Caco-2 (cell line): ENCODE measurements around the gene MACROD2. TPM values are rescaled to one million over a fixed set of nuclear protein-coding genes. Genes with fewer than 3 reads are reported as not detected.

ENCODE experiments used
- BruUV-seq: library from RNA; stranded (reverse); fragments of 400-500 nt; replicated peaks from 2 replicates; lab custom pipeline; 2021; lab: Mats Ljungman, UMichigan
- CTCF ChIA-PET: fragments of 300-600 bp; sonication (Branson Sonifier 250); formaldehyde crosslinking; loops from one replicate; lab custom pipeline; 2022; ENCODE audit warnings: antibody characterized with exemption; lab: Charles Lee
- POLR2A ChIA-PET: fragments of 300-600 bp; sonication (Branson Sonifier 250); formaldehyde crosslinking; loops from one replicate; lab custom pipeline; 2022; ENCODE audit warnings: antibody characterized with exemption; lab: Charles Lee
- DNase-seq, 2 experiments: peaks; one replicate each; pipeline versions ENCODE4 v3.0.0 to v3.0.0-alpha.2; 2020 to 2022
- H3K27me3 ChIP-seq: replicated peaks from 2 replicates; pipeline ENCODE4 v1.6.0; 2011; ENCODE audit warnings: low read length; ENCODE audit not compliant: control insufficient read depth, insufficient read depth
- H3K36me3 ChIP-seq: 2 replicates; pipeline ENCODE4 v1.5.1; 2011; ENCODE audit warnings: low read length; ENCODE audit not compliant: control insufficient read depth, insufficient read depth
- H3K4me1 ChIP-seq: fragments of 250-450 bp; sonication (Bioruptor Pico); 2 replicates; pipeline ENCODE4 v1.5.1; 2020; ENCODE audit warnings: mild to moderate bottlenecking
- H3K4me3 ChIP-seq: 2 replicates; pipeline ENCODE4 v1.5.1; 2011; ENCODE audit warnings: low read depth, mild to moderate bottlenecking, control low read depth, low read length
- H3K9me3 ChIP-seq: fragments of 250-450 bp; sonication (Bioruptor Pico); 2 replicates; pipeline ENCODE4 v1.5.1; 2020; ENCODE audit warnings: mild to moderate bottlenecking, moderate library complexity
- H3K27ac Mint-ChIP-seq: one replicate; pipeline ENCODE4 v1.8.0; 2022; ENCODE audit warnings: mixed read lengths; ENCODE audit not compliant: unreplicated experiment
- H3K27me3 Mint-ChIP-seq: one replicate; pipeline ENCODE4 v1.8.0; 2022; ENCODE audit warnings: mixed read lengths; ENCODE audit not compliant: insufficient read depth, unreplicated experiment
- H3K36me3 Mint-ChIP-seq: one replicate; pipeline ENCODE4 v1.8.0; 2022; ENCODE audit warnings: mild to moderate bottlenecking, mixed read lengths; ENCODE audit not compliant: insufficient read depth, unreplicated experiment
- H3K4me1 Mint-ChIP-seq: one replicate; pipeline ENCODE4 v1.8.0; 2022; ENCODE audit warnings: low read depth, mixed read lengths; ENCODE audit not compliant: unreplicated experiment
- H3K4me3 Mint-ChIP-seq: one replicate; pipeline ENCODE4 v1.8.0; 2022; ENCODE audit warnings: mild to moderate bottlenecking, moderate library complexity, mixed read lengths; ENCODE audit not compliant: unreplicated experiment
- H3K9me3 Mint-ChIP-seq: one replicate; pipeline ENCODE4 v1.8.0; 2022; ENCODE audit warnings: mixed read lengths; ENCODE audit not compliant: unreplicated experiment
- CTCF ChIP-seq, 2 experiments: fragments of 200-600 bp in 1 of 2; IDR thresholded peaks; 1 replicate in 1 of 2; 2 replicates in 1 of 2; pipeline versions ENCODE4 v1.5.1 to v1.8.0; 2011 to 2022; ENCODE audit warnings: antibody characterized with exemption in 1 of 2, control low read depth in 1 of 2, inconsistent platforms in 1 of 2, low read depth in 1 of 2, low read length in 1 of 2, mild to moderate bottlenecking in 1 of 2, moderate library complexity in 1 of 2; ENCODE audit not compliant: insufficient read depth in 1 of 2, severe bottlenecking in 1 of 2, unreplicated experiment in 1 of 2
- intact Hi-C: fragments of 100-400 bp; cut with micrococcal nuclease; formaldehyde crosslinking; loops from one replicate; pipeline ENCODE4 v1.10.0; 2022; ENCODE audit not compliant: unreplicated experiment
- total RNA-seq: library from RNA; stranded (reverse); gene quantifications from 2 replicates; pipeline ENCODE4 v1.2.3, GENCODE V29; 2022

Gene MACROD2
- total RNA-seq, 1 experiment from 2014 or later, result 6.4 TPM

DNA sequence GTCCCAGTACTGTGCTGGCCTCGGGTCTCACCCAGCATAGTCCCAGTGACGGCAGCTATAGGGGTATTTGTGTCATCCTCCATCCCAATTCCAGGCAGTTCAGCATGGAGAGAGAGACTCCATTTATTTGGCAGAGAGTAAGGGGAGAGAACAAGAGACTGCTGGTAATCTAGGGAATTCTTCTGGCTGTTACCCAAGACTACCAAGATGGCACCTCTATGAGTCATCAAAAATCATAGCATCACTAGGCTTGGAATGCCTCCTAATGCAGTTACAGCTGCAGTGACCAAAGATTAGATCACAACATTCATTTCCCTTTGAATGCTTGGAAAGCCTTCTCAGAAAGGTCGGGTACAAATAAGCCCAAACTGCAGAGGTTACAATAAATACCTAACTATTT, 1002.5 kb downstream of the MACROD2 start:
- no peak overlapping the region for H3K4me3 Mint-ChIP-seq
- intact Hi-C loops, result no loop called here
- CTCF ChIA-PET, result no interaction called here

GRCh38 chr20:15005300-15005986, 1010.1 kb downstream of the MACROD2 start:
- peak; percentile 47 to 54 for DNase-seq
- Histone ChIP-seq H3K27me3 (no peaks in the 10 kb centered on the region), H3K4me3 (no peak overlapping the region), H3K4me1 (peaks cover 32% of the 10 kb centered on the region), H3K36me3 (no peaks in the 10 kb centered on the region), H3K9me3 (no peaks in the 10 kb centered on the region)
- no peaks in the 10 kb centered on the region for H3K9me3 Mint-ChIP-seq
- H3K27me3 Mint-ChIP-seq, result no peaks in the 10 kb centered on the region
- peak overlapping the region; percentile 80 for H3K27ac Mint-ChIP-seq
- no peaks in the 10 kb centered on the region for H3K36me3 Mint-ChIP-seq
- no peak for TF ChIP-seq CTCF (IDR thresholded peaks at IDR 0.05; ENCODE audit: insufficient read depth in 1 of 2, low read depth in 1 of 2, low read length in 1 of 2, severe bottlenecking in 1 of 2, unreplicated experiment in 1 of 2)
- ChIA-PET CTCF (no interaction called here), POLR2A (no interaction called here)
- intact Hi-C loops, result loop anchor here (1.0 to 2.0 kb wide), 2 partner anchors 19 to 33 kb away; no protein-coding TSS in a partner anchor
- no TSS peak for BruUV-seq
- no peak overlapping the region for H3K4me3 Mint-ChIP-seq
- peaks cover 29% of the 10 kb centered on the region for H3K4me1 Mint-ChIP-seq

More for the DNA sequence above, 1002.5 kb downstream of the MACROD2 start:
- Histone ChIP-seq H3K4me3 (no peak overlapping the region), H3K36me3 (no peaks in the 10 kb centered on the region), H3K9me3 (0 out of 2 replicates have a peak, but pooled peaks cover 4% of the 10 kb centered on the region), H3K27me3 (no peaks in the 10 kb centered on the region), H3K4me1 (peaks cover 6% of the 10 kb centered on the region)
- TF ChIP-seq CTCF (IDR thresholded peaks at IDR 0.05; ENCODE audit: insufficient read depth in 1 of 2, low read depth in 1 of 2, low read length in 1 of 2, severe bottlenecking in 1 of 2, unreplicated experiment in 1 of 2), result no peak
- Mint-ChIP-seq H3K27ac (no peak overlapping the region), H3K9me3 (peaks cover 18% of the 10 kb centered on the region), H3K36me3 (peaks cover 4% of the 10 kb centered on the region), H3K4me1 (peaks cover 8% of the 10 kb centered on the region), H3K27me3 (no peaks in the 10 kb centered on the region)
- POLR2A ChIA-PET, result no interaction called here
- no TSS peak for BruUV-seq
- no peak for DNase-seq

GRCh38 chr20:15011631-15012030, 1016.3 kb downstream of the MACROD2 start:
- Mint-ChIP-seq H3K4me1 (peaks cover 12% of the 10 kb centered on the region), H3K27me3 (no peaks in the 10 kb centered on the region), H3K9me3 (no peaks in the 10 kb centered on the region), H3K36me3 (no peaks in the 10 kb centered on the region), H3K4me3 (no peak overlapping the region), H3K27ac (no peak overlapping the region)
- Histone ChIP-seq H3K36me3 (no peaks in the 10 kb centered on the region), H3K4me1 (peaks cover 1% of the 10 kb centered on the region; the same call in 1 of the 2 replicates), H3K9me3 (peaks cover under 1% of the 10 kb centered on the region; the same call in 1 of the 2 replicates), H3K27me3 (no peaks in the 10 kb centered on the region), H3K4me3 (no peak overlapping the region)
- no peak for DNase-seq
- no TSS peak for BruUV-seq
- ChIA-PET CTCF (no interaction called here), POLR2A (no interaction called here)
- intact Hi-C loops, result no loop called here
- TF ChIP-seq CTCF (IDR thresholded peaks at IDR 0.05; ENCODE audit: insufficient read depth in 1 of 2, low read depth in 1 of 2, low read length in 1 of 2, severe bottlenecking in 1 of 2, unreplicated experiment in 1 of 2), result no peak
